HUES6 (cell line): ENCODE data around the gene ARHGAP26.
"Not testable (repeated sequence)": the region's sequence is repeated elsewhere in the genome, so short reads cannot be mapped to it uniquely, and the experiment has no call there.

Experiments used
- H3K27ac ChIP-seq: 2 replicates; pipeline ENCODE4 v1.7.0; 2013; ENCODE audit warnings: low read depth, mild to moderate bottlenecking, low read length, inconsistent platforms
- H3K27me3 ChIP-seq: 2 replicates; pipeline ENCODE4 v1.6.1; 2013; ENCODE audit warnings: low read length; ENCODE audit not compliant: control insufficient read depth, insufficient read depth
- H3K36me3 ChIP-seq: 2 replicates; pipeline ENCODE4 v1.6.1; 2013; ENCODE audit warnings: low read length; ENCODE audit not compliant: control insufficient read depth, insufficient read depth
- H3K4me1 ChIP-seq: 2 replicates; pipeline ENCODE4 v1.6.1; 2013; ENCODE audit warnings: low read length; ENCODE audit not compliant: control insufficient read depth, insufficient read depth
- H3K4me3 ChIP-seq: 2 replicates; pipeline ENCODE4 v1.5.1; 2013; ENCODE audit warnings: low read depth, low read length
- H3K9ac ChIP-seq: one replicate; pipeline ENCODE4 v1.6.1; 2013; ENCODE audit warnings: mild to moderate bottlenecking, low read length
- H3K9me3 ChIP-seq: 2 replicates; pipeline ENCODE4 v1.6.1; 2013; ENCODE audit warnings: low read depth, low read length; ENCODE audit not compliant: control insufficient read depth, insufficient read depth

The ARHGAP26 gene

GRCh38 chr5:142926549-142926948 lies 156.4 kb downstream of the ARHGAP26 start:
- H3K4me1 ChIP-seq = peaks cover 1% of the 10 kb centered on the region
- no peaks in the 10 kb centered on the region for H3K27me3 ChIP-seq
- no peaks in the 10 kb centered on the region for H3K36me3 ChIP-seq
- no peaks in the 10 kb centered on the region for H3K9me3 ChIP-seq
- no peak overlapping the region for H3K4me3 ChIP-seq
- H3K9ac ChIP-seq = no peak overlapping the region
- no peak overlapping the region for H3K27ac ChIP-seq

- H3K9ac ChIP-seq, H3K27me3 ChIP-seq: not testable (repeated sequence)
These were observed 158.8 kb downstream of the ARHGAP26 start for GRCh38 chr5:142928999-142929398.

GRCh38 chr5:142929587-142929986 lies 159.4 kb downstream of the ARHGAP26 start:
- Histone ChIP-seq H3K4me3 (no peak overlapping the region), H3K9ac (no peak overlapping the region), H3K4me1 (peaks cover 13% of the 10 kb centered on the region), H3K9me3 (no peaks in the 10 kb centered on the region), H3K27ac (no peak overlapping the region), H3K27me3 (no peaks in the 10 kb centered on the region), H3K36me3 (peaks cover 6% of the 10 kb centered on the region; the same call in 1 of the 2 replicates)

More at GRCh38 chr5:142928999-142929398, 158.8 kb downstream of the ARHGAP26 start:
- H3K36me3 ChIP-seq, H3K4me3 ChIP-seq, H3K9me3 ChIP-seq, H3K27ac ChIP-seq: not testable (repeated sequence)
- peaks cover 13% of the 10 kb centered on the region for H3K4me1 ChIP-seq

GRCh38 chr5:142930395-142931110 lies 160.4 kb downstream of the ARHGAP26 start:
- no peak overlapping the region for H3K4me3 ChIP-seq
- H3K9ac ChIP-seq = no peak overlapping the region
- peaks cover 6% of the 10 kb centered on the region; the same call in 1 of the 2 replicates for H3K36me3 ChIP-seq
- no peaks in the 10 kb centered on the region for H3K27me3 ChIP-seq
- no peaks in the 10 kb centered on the region for H3K9me3 ChIP-seq
- no peak overlapping the region for H3K27ac ChIP-seq
- H3K4me1 ChIP-seq = peaks cover 13% of the 10 kb centered on the region

GRCh38 chr5:142931896-142932686 lies 161.9 kb downstream of the ARHGAP26 start:
- H3K9me3 ChIP-seq = no peaks in the 10 kb centered on the region
- H3K9ac ChIP-seq = no peak overlapping the region
- H3K4me3 ChIP-seq = no peak overlapping the region
- H3K27me3 ChIP-seq = no peaks in the 10 kb centered on the region
- H3K4me1 ChIP-seq = peaks cover 13% of the 10 kb centered on the region
- peaks cover 6% of the 10 kb centered on the region; the same call in 1 of the 2 replicates for H3K36me3 ChIP-seq
- H3K27ac ChIP-seq = peak overlapping the region; percentile 54; the same call in 1 of the 2 replicates

- Histone ChIP-seq H3K27ac (no peak overlapping the region), H3K9ac (no peak overlapping the region), H3K36me3 (peaks cover 6% of the 10 kb centered on the region; the same call in 1 of the 2 replicates), H3K4me1 (peaks cover 13% of the 10 kb centered on the region), H3K9me3 (no peaks in the 10 kb centered on the region), H3K27me3 (no peaks in the 10 kb centered on the region), H3K4me3 (no peak overlapping the region)
These were observed 164.0 kb downstream of the ARHGAP26 start for GRCh38 chr5:142934051-142934762.

- Histone ChIP-seq H3K27ac (no peak overlapping the region), H3K27me3 (no peaks in the 10 kb centered on the region), H3K4me1 (peaks cover 13% of the 10 kb centered on the region), H3K9me3 (no peaks in the 10 kb centered on the region), H3K9ac (no peak overlapping the region), H3K4me3 (no peak overlapping the region), H3K36me3 (peaks cover 6% of the 10 kb centered on the region; the same call in 1 of the 2 replicates)
These were observed 164.8 kb downstream of the ARHGAP26 start for GRCh38 chr5:142935014-142935413.

GRCh38 chr5:142937374-142937773 lies 167.2 kb downstream of the ARHGAP26 start:
- Histone ChIP-seq H3K9ac (no peak overlapping the region), H3K36me3 (peaks cover 4% of the 10 kb centered on the region; the same call in 1 of the 2 replicates), H3K27me3 (no peaks in the 10 kb centered on the region), H3K27ac (no peak overlapping the region), H3K4me3 (no peak overlapping the region), H3K9me3 (no peaks in the 10 kb centered on the region), H3K4me1 (peaks cover 3% of the 10 kb centered on the region)

GRCh38 chr5:142938266-142938880 lies 168.2 kb downstream of the ARHGAP26 start:
- H3K4me3 ChIP-seq = no peak overlapping the region
- H3K9ac ChIP-seq = no peak overlapping the region
- no peaks in the 10 kb centered on the region for H3K4me1 ChIP-seq
- H3K9me3 ChIP-seq = no peaks in the 10 kb centered on the region
- no peaks in the 10 kb centered on the region for H3K27me3 ChIP-seq
- no peaks in the 10 kb centered on the region for H3K36me3 ChIP-seq
- H3K27ac ChIP-seq = no peak overlapping the region

- Histone ChIP-seq H3K4me3 (no peak overlapping the region), H3K9me3 (no peaks in the 10 kb centered on the region), H3K4me1 (no peaks in the 10 kb centered on the region), H3K9ac (no peak overlapping the region), H3K27me3 (no peaks in the 10 kb centered on the region), H3K27ac (no peak overlapping the region), H3K36me3 (no peaks in the 10 kb centered on the region)
These were observed 168.8 kb downstream of the ARHGAP26 start for GRCh38 chr5:142939006-142939405.
